Mucosa of gallbladder (tissue), 1 donor: ENCODE measurements around the gene RCN2. TPM values are rescaled to one million over a fixed set of nuclear protein-coding genes. Genes with fewer than 3 reads are reported as not detected.
"Not testable (repeated sequence)": the region's sequence is repeated elsewhere in the genome, so short reads cannot be mapped to it uniquely, and the experiment has no call there.

Source experiments
- DNase-seq: peaks from one replicate; pipeline ENCODE4 v3.0.0-alpha.2; 2020; ENCODE audit warnings: low spot score
- total RNA-seq: library from RNA; stranded (reverse); gene quantifications from one replicate; pipeline ENCODE4 v1.2.1, GENCODE V29; 2021
- donor health status: DM: no; HTN: no; CAD: no.

The RCN2 gene
- total RNA-seq, 1 donor from 2014 or later: 34.3 TPM

DNA sequence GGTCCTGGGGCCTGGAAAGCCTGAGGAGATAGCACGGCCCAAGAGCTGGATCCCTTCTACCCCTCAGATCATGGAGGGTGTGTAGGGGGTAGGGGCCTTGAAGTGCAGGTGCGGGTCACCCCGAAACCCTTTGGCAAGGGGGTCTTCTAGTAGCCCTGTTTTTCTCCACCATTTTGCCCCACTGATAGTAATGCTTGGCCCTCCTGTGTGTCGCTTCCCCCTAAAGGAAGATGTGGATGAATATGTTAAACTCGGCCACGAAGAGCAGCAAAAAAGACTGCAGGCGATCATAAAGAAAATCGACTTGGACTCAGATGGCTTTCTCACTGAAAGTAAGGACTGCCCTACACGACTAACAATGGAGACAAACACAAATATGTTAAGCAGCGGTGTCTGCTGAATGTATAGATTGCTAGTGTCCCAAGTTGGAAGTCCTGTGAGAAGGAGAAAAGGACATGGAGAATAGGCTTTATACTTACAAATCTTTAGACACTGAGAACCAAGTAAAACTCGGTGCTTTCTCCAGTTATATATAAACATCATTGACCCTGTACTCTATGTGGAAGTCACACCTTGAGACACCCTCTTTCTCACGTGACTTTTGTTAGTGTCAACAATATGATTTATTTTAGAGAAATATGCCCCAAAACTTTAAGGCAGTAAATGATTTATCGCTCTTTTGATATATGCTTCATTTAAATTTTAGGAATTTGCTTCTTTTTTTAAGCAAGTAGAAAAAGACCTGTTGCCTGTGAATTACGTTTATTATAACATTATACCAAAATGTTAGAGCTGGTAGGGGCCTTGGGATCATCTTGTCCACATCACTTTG, 802 bp downstream of the RCN2 start:
- no peak for DNase-seq

DNA sequence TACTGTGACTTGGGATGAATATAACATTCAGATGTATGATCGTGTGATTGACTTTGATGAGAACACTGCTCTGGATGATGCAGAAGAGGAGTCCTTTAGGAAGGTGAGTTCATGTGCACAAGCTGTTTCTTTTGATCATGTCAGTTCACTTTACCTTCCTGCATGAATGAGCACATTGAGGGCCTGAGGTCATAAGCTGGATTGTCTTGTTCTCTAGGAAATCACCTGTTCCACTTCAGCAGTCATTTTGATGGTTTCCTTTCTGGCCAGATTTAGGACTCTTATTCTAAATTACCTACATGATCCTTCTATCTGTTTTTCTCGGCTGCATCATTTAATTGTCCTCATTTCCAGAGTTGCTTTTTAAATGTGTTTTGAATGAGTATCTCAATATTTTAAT, 4.1 kb downstream of the RCN2 start:
- DNase-seq: no peak

DNA sequence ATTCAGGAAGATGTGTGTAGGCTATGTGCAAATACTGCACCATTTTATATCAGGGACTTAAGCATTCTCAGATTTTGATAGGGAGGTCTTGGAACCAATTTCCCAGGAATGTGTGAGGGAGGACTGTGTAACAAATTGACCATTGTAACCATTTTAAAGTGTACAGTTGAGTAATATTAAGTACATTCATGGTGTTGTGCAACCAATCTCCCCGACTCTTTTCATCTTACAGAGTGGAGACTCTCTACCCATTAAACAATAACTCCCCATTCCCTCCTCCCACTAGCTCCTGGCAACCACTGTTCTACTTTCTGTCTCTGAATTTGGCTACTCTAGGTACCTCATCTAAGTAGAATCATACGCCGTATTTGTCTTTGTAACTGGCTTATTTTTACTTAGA, 5.1 kb downstream of the RCN2 start:
- no peak for DNase-seq

DNA sequence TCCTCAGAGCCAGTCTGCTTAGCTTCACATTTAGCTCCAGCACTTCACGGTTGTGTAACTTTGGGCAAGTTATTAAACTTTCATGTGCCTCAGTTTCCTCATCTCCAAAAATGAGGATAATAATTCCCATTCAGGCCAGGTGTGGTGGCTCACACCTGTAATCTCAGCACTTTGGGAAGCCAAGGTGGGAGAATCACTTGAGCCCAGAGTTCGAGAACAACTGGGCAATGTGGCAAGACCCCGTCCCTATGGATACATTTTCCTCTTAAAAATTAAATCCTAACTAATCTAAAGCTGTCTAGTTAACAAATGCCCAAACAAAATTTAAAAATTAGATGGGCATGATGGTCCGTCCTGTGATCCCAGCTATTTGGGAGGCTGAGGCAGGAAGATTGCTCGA, 7.2 kb downstream of the RCN2 start:
- no peak for DNase-seq

DNA sequence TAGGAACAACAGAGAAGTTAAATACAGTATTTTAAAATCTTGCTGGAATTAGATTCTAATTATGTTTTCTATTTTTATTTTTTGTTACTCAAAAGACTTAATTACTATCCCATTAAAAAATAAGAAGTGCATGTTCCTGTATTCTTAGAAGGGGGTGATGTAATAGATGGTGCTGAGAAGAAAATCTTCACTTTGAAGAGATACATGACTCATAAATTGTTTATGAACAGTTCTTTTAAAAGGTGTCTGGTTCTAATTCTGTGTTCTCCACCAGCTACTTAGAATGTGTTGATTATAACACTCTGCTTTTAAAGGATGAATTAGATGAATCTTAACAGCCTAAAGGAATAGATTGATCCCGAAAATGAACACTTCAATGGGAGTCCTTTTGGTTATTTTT, 8.2 kb downstream of the RCN2 start:
- DNase-seq: no peak

DNA sequence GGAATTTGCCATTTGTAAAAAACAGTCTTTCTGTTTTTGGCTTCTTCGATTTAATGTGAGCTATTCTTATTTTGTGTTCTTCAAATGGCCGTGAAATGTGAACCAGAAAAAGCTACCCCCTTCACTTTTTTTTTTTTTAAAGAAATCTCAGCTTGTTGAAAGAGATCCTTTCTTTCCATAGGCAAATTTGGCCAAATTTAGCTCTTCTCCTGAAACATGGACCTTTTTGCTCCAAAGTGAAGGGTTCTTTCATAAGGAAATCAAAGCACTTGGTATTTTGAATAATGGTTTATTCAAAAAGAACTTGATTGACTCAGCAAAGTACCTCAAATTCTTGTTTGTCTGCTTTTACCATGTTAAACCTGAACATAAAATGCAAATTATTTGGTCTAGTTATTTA, 10.1 kb downstream of the RCN2 start:
- DNase-seq: no peak

DNA sequence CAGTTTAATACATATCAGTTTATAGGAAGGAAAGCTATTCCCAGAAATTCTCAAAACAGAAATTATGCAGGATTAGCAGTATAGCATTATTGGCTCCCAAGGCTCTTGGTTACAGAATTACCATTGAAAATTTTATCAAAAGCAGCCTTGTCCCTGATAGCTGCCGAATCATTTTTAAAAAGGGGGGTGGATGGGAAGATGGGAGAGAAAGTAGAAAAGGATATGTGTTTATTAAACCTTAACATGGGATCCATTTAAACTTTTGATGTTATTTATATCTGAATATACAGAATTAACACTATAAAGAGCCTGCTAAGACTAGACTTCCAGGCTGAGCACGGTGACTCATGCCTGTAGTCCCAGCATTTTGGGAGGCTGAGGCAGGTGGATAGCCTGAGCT, 10.8 kb downstream of the RCN2 start:
- no peak for DNase-seq

DNA sequence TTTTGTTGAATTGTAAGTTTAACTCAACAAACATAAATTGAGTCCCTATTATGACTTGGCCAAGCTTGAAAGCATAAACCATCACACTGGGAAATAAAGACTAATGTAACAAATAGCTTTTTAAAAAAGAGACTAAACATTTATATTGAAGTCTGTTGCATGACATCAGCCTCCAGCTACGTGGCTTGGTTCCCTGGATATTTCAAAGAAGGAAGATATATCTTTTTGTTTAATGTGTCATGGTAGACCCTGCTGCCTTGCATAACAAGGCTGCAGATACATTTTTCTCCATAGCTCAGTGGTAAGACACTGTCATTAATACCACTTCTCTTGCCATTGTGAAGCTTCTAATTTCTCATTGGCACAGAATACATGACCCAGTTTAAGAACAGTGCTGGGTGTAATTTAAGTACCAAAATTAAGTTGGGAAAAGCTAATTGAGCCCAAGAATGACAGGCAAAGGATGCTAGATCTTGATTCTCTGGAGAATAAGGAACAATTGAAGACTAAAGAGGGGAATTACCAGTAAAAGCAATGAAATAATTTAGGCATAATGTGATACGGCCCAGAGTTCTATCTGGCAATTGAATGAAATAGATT, 14.0 kb downstream of the RCN2 start:
- no peak for DNase-seq

DNA sequence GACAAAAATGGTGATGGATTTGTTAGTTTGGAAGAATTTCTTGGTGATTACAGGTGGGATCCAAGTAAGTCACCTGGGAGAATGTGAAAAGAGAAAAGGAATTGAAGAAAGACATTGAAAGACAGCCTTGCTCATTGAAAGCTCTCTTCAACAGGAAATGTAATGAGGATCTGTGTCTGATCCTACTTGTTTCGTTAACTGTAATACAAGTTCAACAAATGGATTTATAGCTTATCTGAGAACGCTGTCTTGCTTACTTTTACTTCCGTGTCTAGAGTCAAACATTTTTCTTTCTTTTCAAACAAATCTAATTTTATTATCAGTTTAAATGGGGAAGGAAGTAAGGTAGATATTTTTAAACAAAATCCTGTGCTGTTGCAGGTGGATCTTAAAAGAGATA, 15.9 kb downstream of the RCN2 start:
- DNase-seq: no peak

DNA sequence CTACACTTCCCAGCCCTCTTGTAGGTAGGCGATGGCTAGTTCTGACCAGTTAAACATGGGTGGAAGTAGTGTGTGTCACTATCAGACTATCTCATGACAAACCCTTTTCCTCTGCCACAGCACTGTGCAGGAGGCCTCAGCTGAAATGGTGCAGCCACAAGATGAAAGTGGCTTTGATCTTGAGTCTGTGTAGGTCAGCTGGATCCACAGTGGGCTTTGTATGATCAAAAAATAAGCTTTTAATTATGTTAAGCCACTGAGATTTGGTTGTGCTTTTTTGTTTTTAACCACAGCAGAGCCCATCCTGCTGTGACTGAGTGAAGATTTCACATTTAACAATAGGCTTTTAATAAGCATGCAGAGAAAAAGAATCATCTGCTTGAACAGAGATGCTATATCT, 19.7 kb downstream of the RCN2 start:
- DNase-seq: no peak

DNA sequence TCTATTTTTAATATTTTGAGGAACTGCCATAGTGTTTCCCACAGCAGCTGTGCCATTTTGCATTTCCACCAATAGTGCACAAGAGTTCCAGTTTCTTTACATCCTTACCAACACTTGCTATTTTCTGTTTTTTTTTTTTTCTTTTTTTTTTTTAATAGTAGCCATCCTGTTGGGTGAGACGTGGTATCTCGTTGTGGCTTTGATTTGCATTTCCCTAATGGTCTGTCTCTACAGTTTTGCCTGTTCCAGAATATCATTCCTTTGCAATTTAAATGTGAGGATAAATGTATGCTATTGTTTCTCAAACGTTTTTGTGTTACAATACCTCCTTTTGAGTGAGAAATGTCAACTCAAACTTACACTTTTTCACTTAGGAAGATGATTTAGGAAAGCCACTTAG, 22.4 kb downstream of the RCN2 start:
- DNase-seq: no peak

DNA sequence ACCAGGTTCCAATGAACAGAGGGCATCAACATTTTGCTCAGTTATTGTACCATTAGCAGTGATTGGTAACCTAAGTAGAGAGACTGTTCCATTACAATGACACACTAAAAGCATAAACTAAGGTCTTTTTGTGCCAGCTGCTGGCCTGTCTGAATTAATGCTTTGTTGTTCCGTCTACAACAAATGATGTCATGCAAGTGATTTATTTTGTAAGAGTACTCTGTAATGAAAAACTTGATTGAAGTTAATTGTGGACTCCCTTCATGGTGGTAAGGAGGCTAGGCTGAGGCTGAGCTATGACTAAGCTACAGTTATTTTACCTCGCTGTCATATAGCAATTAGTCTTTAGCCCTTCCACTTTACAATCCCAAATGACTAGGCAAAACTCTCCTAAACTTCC, 23.2 kb downstream of the RCN2 start:
- DNase-seq: no peak

DNA sequence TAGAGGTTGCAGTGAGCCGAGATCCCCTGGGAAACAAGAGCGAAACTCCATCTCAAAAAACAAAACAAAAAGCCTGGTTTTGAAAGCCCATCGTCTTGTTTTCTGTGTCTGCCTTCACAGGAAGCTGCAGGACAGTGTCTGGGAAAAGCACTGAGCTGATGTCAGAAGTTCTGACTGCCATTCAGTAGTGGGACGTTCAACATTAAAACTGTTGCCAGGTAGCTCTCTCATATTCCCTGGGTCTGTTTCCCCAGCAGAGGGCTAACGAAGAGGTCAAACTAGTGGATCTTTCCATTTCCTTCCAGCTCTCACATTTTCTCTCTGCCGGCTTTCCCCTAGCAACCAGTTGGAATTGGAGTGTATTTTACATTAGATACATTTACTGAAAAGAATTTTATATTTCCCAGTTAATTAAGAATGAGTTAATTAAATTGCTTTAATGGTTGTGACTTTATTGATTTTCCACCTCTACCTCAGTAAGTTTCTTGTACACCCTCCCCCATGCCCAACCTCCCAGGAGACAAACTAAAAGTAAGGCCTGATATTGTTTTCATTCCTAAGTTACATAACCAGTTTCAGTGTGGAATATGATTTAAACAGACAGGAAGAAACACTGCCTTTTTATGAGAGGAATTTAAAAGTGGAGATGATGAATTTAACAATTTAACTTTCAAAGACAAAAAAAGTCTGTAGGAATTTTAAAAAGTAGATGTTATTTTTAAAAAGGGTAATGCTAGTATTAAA, 29.9 kb downstream of the RCN2 start:
- no peak for DNase-seq

DNA sequence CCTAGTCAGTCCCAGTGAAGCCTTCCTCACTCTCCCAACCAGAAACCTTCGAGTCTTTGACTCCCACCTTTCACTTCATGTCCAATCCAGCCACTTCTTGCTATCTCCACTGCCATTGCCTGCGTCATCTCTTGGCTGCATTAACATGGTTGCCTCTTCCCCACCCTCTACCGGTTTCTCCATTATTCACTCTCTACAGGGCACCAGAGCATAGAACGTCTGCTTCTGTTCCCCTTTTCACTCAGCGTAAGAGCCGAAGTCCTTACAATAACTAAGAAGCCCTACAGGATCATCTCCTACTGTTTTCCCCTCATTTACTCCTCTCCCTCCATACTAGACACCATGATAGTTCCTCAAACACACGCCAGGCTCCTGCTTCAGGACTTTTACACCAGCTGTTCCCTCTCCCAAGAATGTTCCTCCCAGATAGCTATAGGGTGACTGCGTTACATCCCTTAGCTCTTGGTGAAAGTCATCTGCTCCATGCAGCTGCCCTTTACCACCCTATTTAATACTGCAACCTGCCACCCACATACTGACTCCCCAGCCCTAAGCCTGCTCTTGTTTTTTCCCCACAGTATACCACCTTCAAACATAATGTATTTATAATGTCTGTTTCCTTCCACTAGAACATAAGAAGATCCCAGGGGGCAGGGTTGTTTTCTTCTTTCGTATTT, 30.9 kb downstream of the RCN2 start:
- DNase-seq: no peak

DNA sequence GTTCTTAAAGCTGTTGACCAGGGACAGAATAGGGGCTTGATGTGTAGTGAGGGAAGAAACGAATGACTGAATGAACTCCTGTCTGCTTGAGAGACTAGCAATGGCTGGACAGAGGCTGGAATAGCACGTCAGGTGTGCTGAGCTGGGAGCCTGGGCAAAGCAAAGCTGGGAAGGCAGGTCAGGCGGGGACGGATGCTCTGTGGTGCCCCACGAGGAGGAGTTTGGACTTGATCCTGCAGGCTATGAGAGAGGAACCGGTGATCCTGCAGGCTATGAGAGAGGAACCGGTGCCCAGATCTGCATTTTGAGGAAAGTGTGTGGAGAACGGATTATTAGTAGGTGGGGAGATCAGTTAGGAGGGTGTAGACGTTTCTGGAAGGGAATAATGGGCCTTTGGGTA, 32.0 kb downstream of the RCN2 start:
- DNase-seq: no peak

DNA sequence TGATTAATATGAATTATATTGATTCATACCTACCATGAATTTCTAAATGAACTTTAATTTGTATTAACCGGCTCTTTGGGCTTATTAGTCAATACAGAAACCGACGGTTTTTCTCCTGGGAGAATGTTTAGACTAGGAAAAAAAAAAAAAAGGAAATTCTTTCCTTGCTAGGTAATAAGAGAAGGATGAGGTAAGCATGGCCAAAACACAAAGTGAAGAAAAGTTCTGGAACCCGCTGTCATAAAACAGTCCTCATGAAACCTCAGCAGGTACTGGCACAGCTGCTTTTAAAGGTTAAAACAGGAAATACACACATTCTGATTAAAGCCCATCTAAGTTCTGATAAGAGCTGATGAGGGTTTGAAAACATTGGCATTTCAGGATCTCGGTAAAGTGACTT, 32.6 kb downstream of the RCN2 start:
- no peak for DNase-seq

DNA sequence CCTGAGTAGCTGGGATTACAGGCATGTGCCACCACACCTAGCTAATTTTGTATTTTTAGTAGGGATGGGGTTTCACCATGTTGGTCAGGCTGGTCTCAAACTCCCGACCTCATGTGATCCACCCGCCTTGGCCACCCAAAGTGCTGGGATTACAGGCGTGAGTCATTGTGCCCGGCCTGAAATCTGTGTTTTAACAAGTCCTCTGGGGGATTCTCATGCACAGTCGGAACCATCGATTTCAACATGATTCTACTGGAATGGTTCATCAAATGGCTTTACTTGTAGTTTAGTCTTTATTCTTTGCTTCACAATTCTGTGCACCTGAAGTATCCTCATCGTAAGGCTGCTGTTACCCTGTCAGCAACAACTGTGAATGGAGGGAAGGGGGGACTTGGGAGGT, 34.5 kb downstream of the RCN2 start:
- not testable (repeated sequence) for DNase-seq

DNA sequence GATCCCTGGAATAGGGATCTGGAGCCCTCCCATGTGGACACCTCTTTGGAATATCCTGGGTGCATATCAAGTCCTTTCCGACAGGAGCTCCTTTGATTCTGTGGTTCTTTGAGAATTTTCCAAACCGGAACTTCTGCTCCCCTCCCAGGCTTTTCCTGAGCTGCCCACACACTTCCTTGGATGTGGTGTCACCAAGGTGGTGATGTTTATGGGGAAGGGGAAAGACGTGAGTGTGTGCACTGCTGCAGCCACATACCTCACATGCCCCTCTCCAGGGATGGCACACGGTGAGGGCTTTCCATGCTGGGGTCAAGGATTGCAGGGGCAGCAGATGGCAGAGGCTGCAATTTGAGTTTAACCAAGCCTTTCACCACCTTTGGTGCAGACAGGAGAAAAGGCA, 35.5 kb downstream of the RCN2 start:
- DNase-seq: no peak

DNA sequence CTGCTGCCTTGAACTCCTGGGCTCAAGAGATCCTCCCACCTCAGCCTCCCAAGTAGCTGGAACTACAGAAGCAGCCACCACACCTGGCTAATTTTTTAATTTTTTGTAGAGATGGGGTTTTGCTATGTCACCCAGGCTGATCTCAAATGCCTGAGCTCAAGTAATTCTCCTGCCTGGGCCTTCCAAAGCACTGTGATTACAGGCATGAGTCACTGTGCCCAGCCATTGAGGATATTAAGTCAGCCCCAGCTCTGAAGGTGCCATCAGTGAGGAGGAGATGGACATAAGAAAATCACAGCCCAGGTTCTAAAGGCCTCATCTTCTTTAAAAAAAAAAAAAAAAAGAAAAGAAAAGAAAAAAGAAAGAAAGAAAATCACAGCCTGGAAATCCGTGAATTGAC, 36.8 kb downstream of the RCN2 start:
- no peak for DNase-seq

DNA sequence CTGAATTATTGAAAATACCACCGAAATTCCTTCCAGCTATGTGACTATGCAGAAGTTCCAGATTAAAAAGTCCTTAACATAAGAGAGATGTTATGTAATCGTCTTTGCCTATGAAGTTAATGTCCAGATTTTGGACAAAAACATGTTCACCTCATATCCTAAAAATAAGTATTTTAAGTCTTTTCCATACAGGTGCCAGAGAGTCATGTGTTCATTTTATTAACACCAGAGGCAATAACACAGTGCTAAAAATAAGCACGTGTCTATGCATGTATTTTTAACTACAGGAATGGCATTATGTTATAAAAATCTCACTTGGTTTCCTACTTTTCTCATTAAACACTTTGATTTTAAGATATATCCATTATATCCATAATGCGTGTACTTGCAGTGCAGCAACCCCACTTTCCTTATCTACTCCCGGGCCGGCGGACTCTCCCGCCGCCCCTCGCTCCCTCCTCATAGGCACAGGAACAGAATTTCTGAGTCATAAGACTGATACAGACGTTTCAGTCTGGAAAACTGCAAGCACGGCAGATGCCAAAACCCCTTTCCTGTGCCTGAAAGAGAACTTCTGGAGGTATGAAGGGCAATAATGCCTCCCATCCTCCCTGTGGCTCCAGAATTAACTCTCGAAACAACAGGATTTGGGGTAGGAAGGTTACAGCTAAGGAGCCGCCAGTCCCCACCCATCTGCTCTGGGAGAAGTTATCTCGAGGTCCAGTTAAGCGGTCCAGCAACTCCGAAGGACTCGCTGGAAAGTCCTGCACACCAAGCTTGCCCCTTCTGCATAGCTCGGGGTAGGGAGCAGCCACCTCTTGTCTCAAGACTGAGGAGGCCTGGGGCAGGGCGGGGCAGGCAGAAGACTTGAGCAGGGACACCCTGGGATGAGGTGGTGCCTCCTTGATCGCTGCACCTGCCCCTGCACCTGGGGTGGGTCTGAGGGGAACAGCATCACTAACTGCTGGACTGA, 41.1 kb downstream of the RCN2 start:
- DNase-seq: no peak

DNA sequence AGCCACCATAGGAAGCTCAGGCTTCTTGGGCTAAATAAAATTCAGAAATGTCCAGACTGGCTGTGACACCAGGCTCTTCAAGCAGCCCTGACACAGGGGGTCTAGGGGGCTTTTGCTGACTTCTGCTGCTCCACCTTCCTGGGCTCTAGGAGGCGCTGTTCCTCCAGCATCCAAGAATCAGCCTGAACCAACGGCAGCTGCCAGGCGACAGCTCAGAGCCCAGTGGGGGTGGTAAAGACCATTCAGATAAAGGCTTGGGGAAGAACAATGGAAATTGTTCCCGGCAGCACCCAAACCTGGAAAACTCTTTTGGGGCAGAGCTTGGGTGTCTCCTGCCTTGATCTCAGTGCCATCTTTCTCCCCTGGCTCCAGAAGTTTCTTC, 41.8 kb downstream of the RCN2 start:
- DNase-seq: no peak
